K562 (cell line): ENCODE results near the gene TP53BP2. TPM values are rescaled to one million over a fixed set of nuclear protein-coding genes. Genes with fewer than 3 reads are reported as not detected.

Experiments
- ATAC-seq: fragments of 200-7000 bp; cut with Tn5 transposase; 3 replicates; pipeline ENCODE4 v1.9.1; 2020; ENCODE audit warnings: moderate library complexity
- BruUV-seq: library from RNA; stranded (reverse); fragments of 400-500 nt; replicated peaks from 2 replicates; lab custom pipeline; 2021; lab: Mats Ljungman, UMichigan
- CTCF ChIA-PET: fragments of 300-600 bp; formaldehyde crosslinking; extraction: SDS; loops from one replicate; lab custom pipeline; 2021; ENCODE audit warnings: low intra/inter-chr PET ratio; lab: Yijun Ruan, JAX
- POLR2A ChIA-PET: fragments of 300-600, 350-650 bp; sonication (Branson Sonifier 250); formaldehyde crosslinking; extraction: SDS; loops from one replicate; lab custom pipeline; 2021; ENCODE audit warnings: antibody characterized with exemption, inconsistent platforms; lab: Yijun Ruan, JAX
- DNase-seq, 4 experiments: peaks; one replicate each; pipeline versions ENCODE4 v3.0.0 to v3.0.0-alpha.2; 2011 to 2018; ENCODE audit warnings: low spot score in 3 of 4, mixed read lengths in 3 of 4; ENCODE audit errors: extremely low read depth in 1 of 4
- FAIRE-seq: peaks from 2 replicates; lab custom pipeline; 2011; peaks lifted over from hg19 to GRCh38; lab: Jason Lieb, UNC
- H2AFZ ChIP-seq: 2 replicates; pipeline ENCODE4 v1.6.0; 2011; ENCODE audit warnings: low read depth, low read length, control low read depth, inconsistent platforms
- H3K27ac ChIP-seq: fragments of 200-600 bp; 3 replicates; pipeline ENCODE4 v1.8.0; 2011; ENCODE audit warnings: low read depth, mild to moderate bottlenecking, control low read depth, inconsistent platforms, low read length, moderate library complexity, mixed read lengths; ENCODE audit errors: extremely low read depth
- H3K27me3 ChIP-seq, 2 experiments: fragments of 300-600 bp in 1 of 2; 2 replicates in 1 of 2; 3 replicates in 1 of 2; pipeline versions ENCODE4 v1.6.0 to v1.8.0; 2011; ENCODE audit warnings: inconsistent platforms in 2 of 2, low read length in 2 of 2, mild to moderate bottlenecking in 1 of 2, mixed read lengths in 1 of 2, moderate library complexity in 1 of 2; ENCODE audit not compliant: control insufficient read depth in 2 of 2, insufficient read depth in 2 of 2
- H3K36me3 ChIP-seq: fragments of 300-600 bp; 3 replicates; pipeline ENCODE4 v1.8.0; 2011; ENCODE audit warnings: mild to moderate bottlenecking, low read length, inconsistent platforms; ENCODE audit not compliant: control insufficient read depth, insufficient read depth
- H3K4me1 ChIP-seq, 2 experiments: fragments of 200-600 bp in 1 of 2; replicated peaks in 1 of 2; 2 replicates in 1 of 2; 3 replicates in 1 of 2; pipeline versions ENCODE4 v1.5.1 to v1.8.0; 2011; ENCODE audit warnings: inconsistent platforms in 2 of 2, low read length in 2 of 2, mild to moderate bottlenecking in 1 of 2, mixed read lengths in 1 of 2, moderate library complexity in 1 of 2; ENCODE audit not compliant: control insufficient read depth in 2 of 2, insufficient read depth in 2 of 2
- H3K4me2 ChIP-seq: 2 replicates; pipeline ENCODE4 v1.6.1; 2011; ENCODE audit warnings: low read length, control low read depth, inconsistent platforms, mixed read lengths; ENCODE audit not compliant: insufficient read depth
- H3K4me3 ChIP-seq: fragments of 200-600 bp; sonication (generic), shearing (Covaris generic); 2 replicates; pipeline ENCODE4 v1.5.1; 2016; ENCODE audit warnings: control low read depth, inconsistent platforms
- H3K79me2 ChIP-seq: fragments of 200-600 bp; 3 replicates; pipeline ENCODE4 v1.8.0; 2011; ENCODE audit warnings: low read length, inconsistent platforms; ENCODE audit not compliant: control insufficient read depth, insufficient read depth
- H3K9ac ChIP-seq, 2 experiments: 2 replicates each; pipeline versions ENCODE4 v1.6.0 to v1.6.1; 2011; ENCODE audit warnings: low read depth in 2 of 2, low read length in 2 of 2, control low read depth in 1 of 2, inconsistent platforms in 1 of 2, mild to moderate bottlenecking in 1 of 2, mixed read lengths in 1 of 2; ENCODE audit not compliant: insufficient read depth in 1 of 2
- H3K9me1 ChIP-seq: one replicate; pipeline ENCODE4 v1.6.0; 2011; ENCODE audit warnings: inconsistent platforms, mild to moderate bottlenecking, low read length, moderate library complexity; ENCODE audit not compliant: control insufficient read depth, insufficient read depth
- H3K9me3 ChIP-seq: replicated peaks from 2 replicates; pipeline ENCODE4 v1.5.1; 2011; ENCODE audit warnings: low read depth, low read length, inconsistent platforms; ENCODE audit not compliant: control insufficient read depth, insufficient read depth
- H4K20me1 ChIP-seq: replicated peaks from 2 replicates; pipeline ENCODE4 v1.6.1; 2011; ENCODE audit warnings: low read length, inconsistent platforms, mixed read lengths; ENCODE audit not compliant: control insufficient read depth, insufficient read depth
- DACH1 ChIP-seq: fragments of 450-650 bp; IDR thresholded peaks from 2 replicates; pipeline ENCODE4 v1.6.1; 2018; ENCODE audit not compliant: partially characterized antibody
- DIDO1 ChIP-seq: fragments of 450-650 bp; IDR thresholded peaks from 2 replicates; pipeline ENCODE4 v1.6.1; 2016; ENCODE audit warnings: low read depth, missing biosample characterization, missing genetic modification characterization
- HCFC1 ChIP-seq: IDR thresholded peaks from 2 replicates; pipeline ENCODE4 v1.6.1; 2012; ENCODE audit warnings: low read depth, low read length, improper control_type of control experiment
- MAFG ChIP-seq: fragments of 450-650 bp; conservative IDR thresholded peaks from 2 replicates; pipeline ENCODE4 v1.6.1; 2016; ENCODE audit warnings: missing genetic modification characterization, missing compliant biosample characterization
- PHB ChIP-seq: fragments of 250-450 bp; sonication (Bioruptor Pico); IDR thresholded peaks from 2 replicates; pipeline ENCODE4 v1.5.0; 2021
- POLR2AphosphoS2 ChIP-seq: IDR thresholded peaks from 2 replicates; pipeline ENCODE4 v1.6.1; 2012; ENCODE audit warnings: low read length, improper control_type of control experiment
- POLR2AphosphoS5 ChIP-seq: IDR thresholded peaks from 2 replicates; pipeline ENCODE4 v1.6.1; 2011; ENCODE audit warnings: mild to moderate bottlenecking, low read depth, low read length, moderate library complexity; ENCODE audit not compliant: control insufficient read depth, insufficient read depth
- SOX6 ChIP-seq: fragments of 450-650 bp; IDR thresholded peaks from 2 replicates; pipeline ENCODE4 v1.6.1; 2014; ENCODE audit warnings: mild to moderate bottlenecking
- ZNF41 ChIP-seq: fragments of 250-450 bp; sonication (Bioruptor Pico); conservative IDR thresholded peaks from 2 replicates; pipeline ENCODE4 v1.4.0; 2020; ENCODE audit warnings: mild to moderate bottlenecking
- WGBS: fragments of 100-300 bp; shearing (Covaris generic); methylation state at CpG from one replicate; pipeline ENCODE4 v1.1.6; 2016; ENCODE audit warnings: low coverage, mixed read lengths; ENCODE audit not compliant: insufficient coverage; ENCODE audit errors: missing lambda C conversion rate; 5-methylcytosine and 5-hydroxymethylcytosine counted together
- in situ Hi-C: fragments of 300-500 bp; cut with MboI; formaldehyde crosslinking; loops from 4 replicates; pipeline ENCODE4 v1.15.0; 2018; ENCODE audit warnings: inconsistent platforms, mixed read lengths
- intact Hi-C: fragments of 100-400 bp; cut with micrococcal nuclease; formaldehyde crosslinking; loops from 2 replicates; pipeline ENCODE4 v1.14.2; 2022
- polyA plus RNA-seq, 8 experiments: library from polyadenylated mRNA; depleted of rRNA in 4 of 8; stranded (reverse) in 5 of 8; unstranded in 3 of 8; fragments of >200 nt; fragmentation: Nextera tagmentation in 2 of 8; fragmentation: Illumina TruSeq in 1 of 8; extraction: Ambion mirVana in 2 of 8; extraction: Trizol in 1 of 8; gene quantifications; 2 replicates each; pipeline versions ENCODE4 v1.2.1 to v1.2.3, GENCODE V29; 2011 to 2014; ENCODE audit warnings: inconsistent platforms in 1 of 8, missing spikeins in 1 of 8
- total RNA-seq, 7 experiments: library from RNA; depleted of rRNA in 6 of 7; stranded (reverse); fragments of >200 nt in 6 of 7; fragmentation: Illumina TruSeq in 2 of 7; extraction: Trizol in 2 of 7; gene quantifications; 2 replicates each; pipeline versions ENCODE4 v1.2.1 to v1.2.3, GENCODE V29; 2011 to 2021; ENCODE audit warnings: low replicate concordance in 1 of 7
- TF ChIP-seq, protein P1 (sequence below): fragments of 250-450 bp; sonication (Bioruptor Pico); IDR thresholded peaks from 2 replicates; pipeline ENCODE4 v1.5.0; 2021; ENCODE audit warnings: mild to moderate bottlenecking, borderline replicate concordance
- TF ChIP-seq, protein P2 (sequence below): fragments of 250-450 bp; sonication (Bioruptor Pico); IDR thresholded peaks from 2 replicates; pipeline ENCODE4 v1.4.0; 2020; ENCODE audit warnings: mild to moderate bottlenecking, moderate library complexity
- TF ChIP-seq, protein P3 (sequence below): IDR thresholded peaks from 3 replicates; pipeline ENCODE4 v1.6.1; 2011; ENCODE audit warnings: borderline replicate concordance, mild to moderate bottlenecking, moderate library complexity; ENCODE audit not compliant: insufficient read length; ENCODE audit errors: extremely low read depth

Gene TP53BP2
- total and polyA plus RNA-seq, 9 of the 15 experiments (the other 6 are each of a cell fraction or from before 2014, with no cell fraction given): 17.0 to 69.6 (median 40.1) TPM

DNA sequence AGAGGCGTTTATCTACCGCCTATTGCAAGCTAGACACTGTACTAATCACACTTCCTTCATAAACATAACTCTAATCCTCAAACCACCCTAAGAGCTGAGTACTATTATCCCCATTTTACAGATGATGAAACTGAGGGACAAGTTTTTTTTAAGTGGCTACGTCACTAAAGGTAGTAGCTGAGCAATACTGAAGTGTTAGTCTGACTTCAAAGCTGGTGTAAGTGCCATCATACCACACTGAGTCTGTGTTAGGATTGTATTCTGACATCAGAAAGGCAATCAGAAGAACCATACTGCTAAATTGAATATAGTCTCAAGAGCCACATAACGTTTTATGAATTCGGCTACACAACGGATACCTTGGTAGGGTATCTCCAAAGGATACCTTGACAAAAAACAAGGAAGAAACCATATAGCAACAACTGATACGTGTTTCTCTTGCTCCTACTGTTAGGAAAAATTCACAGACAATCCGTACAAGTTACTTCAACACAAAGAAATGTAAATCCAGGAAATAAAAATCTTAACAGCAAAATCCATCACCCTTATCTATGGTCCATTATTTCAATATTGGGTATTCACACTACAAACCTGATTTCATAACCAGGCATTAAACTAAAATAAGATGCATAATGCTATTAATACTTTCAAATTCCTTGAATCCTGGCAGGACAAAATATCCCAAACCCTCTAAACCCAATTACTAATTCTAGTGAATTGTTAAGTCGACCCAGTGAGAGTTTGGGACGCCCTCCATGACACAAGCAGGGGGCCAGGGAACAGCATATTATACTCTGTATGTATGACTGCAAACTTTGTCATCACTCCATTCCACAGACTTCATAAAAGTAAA lies 1.6 kb downstream of the TP53BP2 start:
- peaks cover 73% of the 10 kb centered on the region for H3K79me2 ChIP-seq
- H3K36me3 ChIP-seq: peaks cover 10% of the 10 kb centered on the region; the same call in 2 of the 3 replicates
- in situ Hi-C loops: no loop called here
- H3K4me3 ChIP-seq: peak overlapping the region; percentile 81
- H3K9me3 ChIP-seq: no peaks in the 10 kb centered on the region
- WGBS: 15% methylated on average over 10 of the region's 10 CpGs
- intact Hi-C loops: no loop called here
- no peaks in the 10 kb centered on the region for H3K27me3 ChIP-seq
- DNase-seq: no peak
- H3K9ac ChIP-seq: peak overlapping the region; percentile 87 to 96; a peak in 3 of 4 replicates
- ChIA-PET CTCF (no interaction called here), POLR2A (interaction anchor here (1.5 to 3.8 kb wide), 5 partner anchors 11 to 73 kb away, joined by 3 to 19 read pairs (median 11); no protein-coding TSS in a partner anchor)
- H3K27ac ChIP-seq: peak overlapping the region; percentile 93
- H3K9me1 ChIP-seq: no peaks in the 10 kb centered on the region
- peak; percentile 8 for ATAC-seq
- peak overlapping the region; percentile 91 for H3K4me2 ChIP-seq
- peaks cover 6% of the 10 kb centered on the region; the same call in 1 of the 2 replicates for H4K20me1 ChIP-seq
- TSS peak; percentile 52 for BruUV-seq
- peak overlapping the region; percentile 80; the same call in 1 of the 2 replicates for H2AFZ ChIP-seq
- H3K4me1 ChIP-seq: peaks cover 23 to 45% of the 10 kb centered on the region in 2 experiments
- FAIRE-seq: no peak
- TF ChIP-seq POLR2AphosphoS5: no peak
- no peak for TF ChIP-seq POLR2AphosphoS2
- TF ChIP-seq, protein P1, sequence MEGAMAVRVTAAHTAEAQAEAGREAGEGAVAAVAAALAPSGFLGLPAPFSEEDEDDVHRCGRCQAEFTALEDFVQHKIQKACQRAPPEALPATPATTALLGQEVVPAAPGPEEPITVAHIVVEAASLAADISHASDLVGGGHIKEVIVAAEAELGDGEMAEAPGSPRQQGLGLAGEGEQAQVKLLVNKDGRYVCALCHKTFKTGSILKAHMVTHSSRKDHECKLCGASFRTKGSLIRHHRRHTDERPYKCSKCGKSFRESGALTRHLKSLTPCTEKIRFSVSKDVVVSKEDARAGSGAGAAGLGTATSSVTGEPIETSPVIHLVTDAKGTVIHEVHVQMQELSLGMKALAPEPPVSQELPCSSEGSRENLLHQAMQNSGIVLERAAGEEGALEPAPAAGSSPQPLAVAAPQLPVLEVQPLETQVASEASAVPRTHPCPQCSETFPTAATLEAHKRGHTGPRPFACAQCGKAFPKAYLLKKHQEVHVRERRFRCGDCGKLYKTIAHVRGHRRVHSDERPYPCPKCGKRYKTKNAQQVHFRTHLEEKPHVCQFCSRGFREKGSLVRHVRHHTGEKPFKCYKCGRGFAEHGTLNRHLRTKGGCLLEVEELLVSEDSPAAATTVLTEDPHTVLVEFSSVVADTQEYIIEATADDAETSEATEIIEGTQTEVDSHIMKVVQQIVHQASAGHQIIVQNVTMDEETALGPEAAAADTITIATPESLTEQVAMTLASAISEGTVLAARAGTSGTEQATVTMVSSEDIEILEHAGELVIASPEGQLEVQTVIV (CRISPR knock-in tag): no peak
- TF ChIP-seq SOX6: no peak
- TF ChIP-seq DIDO1 (tag): no peak
- TF ChIP-seq HCFC1: no peak
- no peak for TF ChIP-seq DACH1
- no peak for TF ChIP-seq PHB (CRISPR knock-in tag)
- TF ChIP-seq ZNF41 (CRISPR knock-in tag): no peak
- TF ChIP-seq, protein P2, sequence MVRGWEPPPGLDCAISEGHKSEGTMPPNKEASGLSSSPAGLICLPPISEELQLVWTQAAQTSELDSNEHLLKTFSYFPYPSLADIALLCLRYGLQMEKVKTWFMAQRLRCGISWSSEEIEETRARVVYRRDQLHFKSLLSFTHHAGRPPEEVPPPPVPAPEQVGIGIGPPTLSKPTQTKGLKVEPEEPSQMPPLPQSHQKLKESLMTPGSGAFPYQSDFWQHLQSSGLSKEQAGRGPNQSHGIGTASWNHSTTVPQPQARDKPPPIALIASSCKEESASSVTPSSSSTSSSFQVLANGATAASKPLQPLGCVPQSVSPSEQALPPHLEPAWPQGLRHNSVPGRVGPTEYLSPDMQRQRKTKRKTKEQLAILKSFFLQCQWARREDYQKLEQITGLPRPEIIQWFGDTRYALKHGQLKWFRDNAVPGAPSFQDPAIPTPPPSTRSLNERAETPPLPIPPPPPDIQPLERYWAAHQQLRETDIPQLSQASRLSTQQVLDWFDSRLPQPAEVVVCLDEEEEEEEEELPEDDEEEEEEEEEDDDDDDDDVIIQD (CRISPR knock-in tag): no peak
- TF ChIP-seq, protein P3, sequence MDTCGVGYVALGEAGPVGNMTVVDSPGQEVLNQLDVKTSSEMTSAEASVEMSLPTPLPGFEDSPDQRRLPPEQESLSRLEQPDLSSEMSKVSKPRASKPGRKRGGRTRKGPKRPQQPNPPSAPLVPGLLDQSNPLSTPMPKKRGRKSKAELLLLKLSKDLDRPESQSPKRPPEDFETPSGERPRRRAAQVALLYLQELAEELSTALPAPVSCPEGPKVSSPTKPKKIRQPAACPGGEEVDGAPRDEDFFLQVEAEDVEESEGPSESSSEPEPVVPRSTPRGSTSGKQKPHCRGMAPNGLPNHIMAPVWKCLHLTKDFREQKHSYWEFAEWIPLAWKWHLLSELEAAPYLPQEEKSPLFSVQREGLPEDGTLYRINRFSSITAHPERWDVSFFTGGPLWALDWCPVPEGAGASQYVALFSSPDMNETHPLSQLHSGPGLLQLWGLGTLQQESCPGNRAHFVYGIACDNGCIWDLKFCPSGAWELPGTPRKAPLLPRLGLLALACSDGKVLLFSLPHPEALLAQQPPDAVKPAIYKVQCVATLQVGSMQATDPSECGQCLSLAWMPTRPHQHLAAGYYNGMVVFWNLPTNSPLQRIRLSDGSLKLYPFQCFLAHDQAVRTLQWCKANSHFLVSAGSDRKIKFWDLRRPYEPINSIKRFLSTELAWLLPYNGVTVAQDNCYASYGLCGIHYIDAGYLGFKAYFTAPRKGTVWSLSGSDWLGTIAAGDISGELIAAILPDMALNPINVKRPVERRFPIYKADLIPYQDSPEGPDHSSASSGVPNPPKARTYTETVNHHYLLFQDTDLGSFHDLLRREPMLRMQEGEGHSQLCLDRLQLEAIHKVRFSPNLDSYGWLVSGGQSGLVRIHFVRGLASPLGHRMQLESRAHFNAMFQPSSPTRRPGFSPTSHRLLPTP: no peak
- TF ChIP-seq MAFG (tag): no peak
